Stimulated activated CD8-positive, alpha-beta memory T cell treated with anti-CD3 and anti-CD28 coated beads, Interleukin-4, amount 100 ng/mL, for 24 hours (primary cell): ENCODE measurements around the gene VAC14.

ENCODE experiments used
- DNase-seq: peaks from one replicate; pipeline ENCODE4 v3.0.0-alpha.2; 2020; ENCODE audit warnings: low read depth

The VAC14 gene

GRCh38 chr16:70661918-70662641 is 138.9 kb downstream of the VAC14 start:
- DNase-seq = no peak

- DNase-seq = no peak
Measured at GRCh38 chr16:70661534-70661917, 139.4 kb downstream of the VAC14 start.

DNA sequence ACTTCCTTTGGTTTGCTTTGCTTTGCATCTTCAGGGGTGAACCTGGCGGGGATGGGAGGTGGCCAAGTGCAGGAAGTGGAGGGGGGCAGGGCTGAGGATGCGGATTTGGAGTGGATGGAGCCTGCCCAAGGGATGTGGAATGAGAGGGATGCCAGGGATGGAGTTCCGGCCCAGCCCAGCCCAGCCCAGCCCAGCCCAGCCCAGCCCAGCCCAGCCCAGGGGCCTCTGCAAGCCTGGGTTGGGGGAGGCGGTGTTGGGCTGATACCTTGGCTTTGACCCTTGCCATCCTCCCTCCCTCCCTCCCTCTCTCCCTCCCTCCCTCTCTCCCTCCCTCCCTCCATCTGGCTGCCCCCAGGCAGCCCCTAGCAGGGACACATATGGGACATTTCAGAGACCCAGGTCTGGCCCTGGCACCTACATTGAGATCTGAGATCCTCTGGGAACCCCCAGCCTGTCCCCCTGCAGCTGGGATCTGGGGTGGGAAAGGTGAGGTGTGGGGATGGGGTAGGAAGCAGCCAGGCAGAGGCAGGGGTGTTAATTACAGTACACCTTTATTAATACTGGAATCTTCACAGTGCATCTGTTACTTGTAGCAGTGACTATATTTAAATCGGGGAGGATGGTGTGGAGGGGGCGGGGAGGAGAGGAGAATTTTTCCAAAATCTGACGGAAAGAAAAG is 140.1 kb downstream of the VAC14 start:
- DNase-seq = no peak

- DNase-seq = no peak
Measured at GRCh38 chr16:70659953-70660671, 140.8 kb downstream of the VAC14 start.

- DNase-seq = no peak
Measured at GRCh38 chr16:70659546-70659945, 141.4 kb downstream of the VAC14 start.

- no peak for DNase-seq
Measured at GRCh38 chr16:70658921-70659320, 142.0 kb downstream of the VAC14 start.

GRCh38 chr16:70657956-70658355 is 143.0 kb downstream of the VAC14 start:
- DNase-seq = no peak

DNA sequence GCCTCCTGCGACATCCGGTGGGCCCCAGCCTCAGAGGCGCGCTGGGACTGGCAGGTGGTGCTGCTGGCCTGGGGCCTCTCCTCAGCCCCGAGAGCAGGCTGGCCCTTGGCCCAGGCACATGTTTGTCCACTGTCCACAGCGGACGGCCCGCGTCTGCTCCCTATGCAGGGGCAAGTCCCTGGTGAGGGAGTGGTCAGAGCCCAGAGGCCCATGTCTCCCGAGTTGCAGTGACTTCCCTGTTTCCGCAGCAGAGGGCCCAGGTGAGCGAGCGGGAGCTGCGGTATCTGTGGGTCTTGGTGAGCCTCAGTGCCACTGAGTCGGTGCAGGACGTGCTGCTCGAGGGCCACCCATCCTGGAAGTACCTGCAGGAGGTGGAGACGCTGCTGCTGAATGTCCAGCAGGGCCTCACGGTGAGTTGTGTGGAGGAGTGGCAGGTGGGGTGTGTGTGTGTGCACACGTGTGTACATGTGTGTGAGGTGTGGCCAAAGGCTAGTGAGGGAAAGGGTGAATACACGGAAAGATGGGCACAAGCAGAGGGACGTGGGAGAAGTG is 144.2 kb downstream of the VAC14 start:
- DNase-seq = no peak

DNA sequence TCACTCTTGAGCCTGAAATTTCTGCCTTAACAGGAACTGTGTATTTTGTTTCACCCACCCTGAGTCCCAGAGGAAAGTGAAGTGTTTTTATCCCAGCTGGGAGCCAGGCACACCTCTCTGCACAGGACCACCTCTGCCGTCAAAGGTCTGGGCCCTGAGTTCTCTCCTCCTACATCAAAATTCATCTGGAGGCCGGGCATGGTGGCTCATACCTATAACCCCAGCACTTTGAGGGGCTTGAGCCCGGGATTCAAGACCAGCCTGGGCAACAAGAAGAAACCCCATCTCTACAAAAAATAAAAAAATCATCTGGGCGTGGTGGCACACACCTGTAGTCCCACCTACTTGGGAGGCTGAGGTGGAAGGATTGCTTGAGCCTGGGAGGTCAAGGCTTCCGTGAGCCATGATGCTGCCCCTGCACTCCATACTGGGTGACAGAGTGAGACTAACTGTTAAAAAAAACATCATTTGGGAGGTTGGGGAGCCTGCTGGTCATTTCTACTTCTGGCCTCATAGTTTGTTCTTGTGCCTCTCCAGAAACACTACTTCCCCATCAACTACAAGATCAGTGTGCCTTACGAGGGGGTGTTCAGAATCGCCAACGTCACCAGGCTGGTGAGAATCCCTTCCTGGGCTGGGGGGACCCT is 144.8 kb downstream of the VAC14 start:
- no peak for DNase-seq

DNA sequence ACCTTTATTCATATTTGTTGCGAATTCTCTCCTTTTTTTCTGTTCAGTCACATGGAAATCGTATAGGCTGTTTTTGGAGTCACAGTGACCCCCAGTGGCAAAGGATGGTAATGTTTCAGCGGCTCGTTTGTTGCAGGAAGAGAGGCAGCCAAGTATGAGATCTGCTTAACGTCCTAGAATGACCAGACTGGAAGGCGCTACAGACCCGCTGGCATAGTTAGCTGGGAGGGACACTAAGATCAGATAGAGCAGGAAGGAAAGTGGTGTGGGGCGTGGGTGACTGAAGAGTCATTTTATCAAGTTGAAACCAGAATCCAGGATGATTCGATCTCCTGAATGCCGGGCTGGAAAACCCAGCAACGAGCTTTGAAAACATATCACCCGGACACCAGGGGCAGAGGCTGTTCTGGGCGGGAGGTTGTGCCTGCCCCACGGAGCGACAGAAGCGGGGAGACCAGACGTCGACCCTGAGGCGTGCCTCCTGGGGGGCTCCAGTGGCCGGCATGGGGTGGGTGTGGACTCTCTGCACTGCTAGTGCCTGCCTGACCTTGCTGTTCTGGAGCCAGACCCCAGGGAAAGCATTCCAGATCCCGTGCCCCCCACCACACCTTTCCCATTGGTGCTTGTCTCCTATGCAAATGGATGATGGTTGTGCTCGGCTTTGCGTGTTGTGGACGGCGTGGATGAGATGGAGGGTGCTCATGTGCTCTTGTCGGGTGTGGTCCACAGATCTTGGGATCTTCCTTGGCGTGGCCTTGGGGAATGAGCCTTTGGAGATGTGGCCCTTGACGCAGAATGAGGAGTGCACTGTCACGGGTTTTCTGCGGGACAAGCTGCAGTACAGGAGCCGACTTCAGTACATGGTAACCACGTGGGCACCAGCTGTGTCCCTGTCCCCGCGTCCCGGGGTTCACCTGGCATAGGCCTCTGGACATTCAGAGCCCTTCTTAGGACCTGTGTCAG is 146.9 kb downstream of the VAC14 start:
- DNase-seq = peak; percentile 63

DNA sequence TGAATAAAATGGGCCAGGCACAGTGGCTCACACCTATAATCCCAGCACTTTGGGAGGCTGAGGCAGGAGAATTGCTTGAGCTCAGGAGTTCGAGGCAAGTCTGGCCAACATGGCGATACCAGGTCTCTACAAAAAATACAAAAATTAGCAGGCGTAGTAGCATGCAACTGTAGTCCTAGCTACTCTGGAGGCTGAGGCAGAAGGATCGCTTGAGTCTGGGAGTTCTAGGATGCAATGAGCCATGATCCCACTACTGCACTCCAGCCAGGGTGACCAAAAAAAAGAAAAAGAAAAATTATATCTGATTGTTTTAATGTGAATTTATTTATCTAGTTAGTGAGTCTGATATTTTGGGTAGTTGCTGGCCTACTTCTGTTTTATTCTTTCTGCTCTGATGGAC is 147.6 kb downstream of the VAC14 start:
- DNase-seq = no peak

DNA sequence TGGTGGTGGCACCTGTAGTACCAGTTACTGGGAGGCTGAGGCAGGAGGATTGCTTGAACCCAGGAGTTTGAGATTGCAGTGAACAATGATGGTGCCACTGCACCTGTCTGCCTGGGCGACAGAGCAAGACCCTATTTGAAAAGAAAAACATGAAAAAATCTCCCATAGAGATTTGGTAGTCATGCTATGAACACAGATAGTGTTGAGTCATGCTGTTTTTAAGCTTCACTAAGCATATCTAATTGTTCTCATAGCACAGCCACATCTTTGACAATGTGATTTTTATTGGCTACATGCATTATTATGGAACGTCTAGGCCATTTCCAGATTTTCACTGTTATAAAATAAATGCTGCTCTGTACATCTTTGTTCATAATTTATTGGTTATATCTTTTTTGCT is 148.6 kb downstream of the VAC14 start:
- no peak for DNase-seq

DNA sequence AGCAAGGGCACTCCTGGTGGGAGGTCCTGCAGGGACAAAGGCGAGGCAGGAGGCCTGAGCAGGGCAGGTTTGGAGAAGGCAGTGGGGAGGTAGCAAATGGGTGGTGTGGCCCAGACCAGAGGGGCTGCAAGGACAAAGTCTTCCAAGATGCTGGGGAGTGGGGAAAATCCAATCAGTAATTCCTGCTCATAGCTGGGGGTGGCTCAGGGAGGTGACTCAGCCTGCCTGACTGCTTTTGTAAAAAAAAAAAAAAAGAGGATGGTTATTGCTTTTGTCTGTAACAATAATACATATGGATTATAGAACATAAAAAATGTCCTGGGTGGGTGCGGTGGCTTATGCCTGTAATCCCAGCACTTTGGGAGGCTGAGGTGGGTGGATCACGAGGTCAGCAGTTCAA is 149.4 kb downstream of the VAC14 start:
- no peak for DNase-seq

DNA sequence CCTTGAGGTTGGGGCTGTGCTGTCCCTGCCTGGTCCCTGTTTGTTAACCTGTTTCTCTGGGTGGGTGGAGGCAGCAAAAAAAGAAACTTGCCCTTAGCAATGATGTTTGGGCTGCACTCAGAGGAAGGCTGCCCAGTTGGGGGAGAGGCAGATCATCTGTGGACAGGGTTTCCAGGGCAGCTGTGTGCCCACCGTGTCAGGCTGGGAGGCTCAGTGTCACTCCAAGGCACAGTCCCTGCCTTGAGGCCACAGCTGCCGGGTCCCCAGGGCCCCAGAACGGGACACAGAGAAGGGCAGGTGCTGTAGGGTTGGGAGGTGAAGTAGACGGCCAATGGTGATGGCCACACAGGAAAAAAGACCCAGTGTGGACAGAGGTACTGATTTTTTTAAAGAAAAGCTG is 150.7 kb downstream of the VAC14 start:
- no peak for DNase-seq

- DNase-seq = no peak
Measured at GRCh38 chr16:70649300-70649699, 151.7 kb downstream of the VAC14 start.

DNA sequence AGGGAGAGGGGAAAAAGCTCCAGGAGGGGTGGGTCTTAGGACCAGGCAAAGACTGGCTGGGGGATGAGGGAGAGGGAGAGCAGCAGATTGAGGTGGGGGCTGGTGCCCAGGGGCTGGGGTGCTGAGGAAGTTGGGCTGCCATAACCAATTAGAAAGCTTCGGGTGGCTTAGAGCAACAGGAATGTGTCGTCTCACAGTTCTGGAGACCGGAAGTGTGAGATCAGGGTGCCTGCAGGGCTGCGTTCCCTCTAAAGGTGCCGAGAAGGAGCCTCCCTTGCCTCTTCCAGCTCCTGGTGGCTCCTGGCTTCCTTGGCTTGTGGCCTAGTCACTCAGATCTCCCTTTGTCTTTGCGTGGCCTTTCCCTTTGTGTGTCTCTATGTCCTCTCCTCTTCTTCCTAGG is 152.4 kb downstream of the VAC14 start:
- DNase-seq = no peak

GRCh38 chr16:70647441-70648359 is 153.3 kb downstream of the VAC14 start:
- DNase-seq = no peak

- DNase-seq = no peak
Measured at GRCh38 chr16:70646260-70647241, 154.4 kb downstream of the VAC14 start, which contains the start of gene IL34. Gene IL34, plus strand, starts transcription at chr16:70646559. Its CDS starts 389 bp downstream, at chr16:70646948.
